ENCODE measurements around the gene ARHGEF16. TPM values are rescaled to one million over a fixed set of nuclear protein-coding genes. Genes with fewer than 3 reads are reported as not detected.
A peak's percentile ranks its signal among the peaks of the same experiment; 100 is the strongest.

Gene ARHGEF16
- total RNA-seq, 2 donors from 2014 or later: 47.7 to 64.7 TPM

- H3K4me3 Mint-ChIP-seq: no peak overlapping the region
Measured at GRCh38 chr1:3457910-3458883, 3.7 kb downstream of the ARHGEF16 start.

GRCh38 chr1:3459051-3459908, 4.8 kb downstream of the ARHGEF16 start:
- Histone ChIP-seq H3K27ac (ENCODE audit: low read depth, low read length) (no peak overlapping the region), H3K36me3 (ENCODE audit: control insufficient read depth, insufficient read depth, low read length) (peaks cover 32% of the 10 kb centered on the region), H3K9ac (ENCODE audit: extremely low read depth, low read length, poor library complexity, severe bottlenecking) (no peak overlapping the region), H3K27me3 (ENCODE audit: control insufficient read depth, insufficient read depth, low read length, poor library complexity, severe bottlenecking) (no peaks in the 10 kb centered on the region), H3K9me3 (ENCODE audit: control insufficient read depth, low read length) (no peaks in the 10 kb centered on the region), H3K4me1 (ENCODE audit: control insufficient read depth, insufficient read depth, low read length) (peaks cover 9% of the 10 kb centered on the region), H3K4me3 (ENCODE audit: low read length) (no peak overlapping the region)
- Mint-ChIP-seq H3K4me3 (no peak overlapping the region), H3K4me1 (peaks cover 10% of the 10 kb centered on the region), H3K9me3 (no peaks in the 10 kb centered on the region), H3K36me3 (ENCODE audit: low read depth) (peaks cover 36% of the 10 kb centered on the region), H3K27ac (no peak overlapping the region), H3K27me3 (ENCODE audit: insufficient read depth) (peaks cover 1% of the 10 kb centered on the region)
- no peak for DNase-seq
- 94 to 95% methylated on average over 23 to 24 of the region's 24 CpGs for WGBS, 2 experiments (ENCODE audit: insufficient coverage in 1 of 2, insufficient read length in 1 of 2)
- no peak for TF ChIP-seq CTCF (conservative IDR thresholded peaks at IDR 0.05)

More at GRCh38 chr1:3457910-3458883, 3.7 kb downstream of the ARHGEF16 start:
- peaks cover 22% of the 10 kb centered on the region for H3K36me3 ChIP-seq (ENCODE audit: control insufficient read depth, insufficient read depth, low read length)
- H3K9ac ChIP-seq (ENCODE audit: extremely low read depth, low read length, poor library complexity, severe bottlenecking): no peak overlapping the region
- Mint-ChIP-seq H3K27ac (peak overlapping the region; percentile 47), H3K4me1 (peaks cover 11% of the 10 kb centered on the region), H3K36me3 (ENCODE audit: low read depth) (peaks cover 36% of the 10 kb centered on the region), H3K27me3 (ENCODE audit: insufficient read depth) (peaks cover 1% of the 10 kb centered on the region), H3K9me3 (no peaks in the 10 kb centered on the region)
- TF ChIP-seq CTCF (conservative IDR thresholded peaks at IDR 0.05): no peak
- no peak overlapping the region for H3K4me3 ChIP-seq (ENCODE audit: low read length)
- H3K4me1 ChIP-seq (ENCODE audit: control insufficient read depth, insufficient read depth, low read length): peaks cover 13% of the 10 kb centered on the region
- 90 to 91% methylated on average over 12 to 17 of the region's 18 CpGs for WGBS, 2 experiments (ENCODE audit: insufficient coverage in 1 of 2, insufficient read length in 1 of 2)
- H3K27ac ChIP-seq (ENCODE audit: low read depth, low read length): no peak overlapping the region
- H3K9me3 ChIP-seq (ENCODE audit: control insufficient read depth, low read length): no peaks in the 10 kb centered on the region
- no peaks in the 10 kb centered on the region for H3K27me3 ChIP-seq (ENCODE audit: control insufficient read depth, insufficient read depth, low read length, poor library complexity, severe bottlenecking)
- DNase-seq: no peak

GRCh38 chr1:3459940-3460671, 5.6 kb downstream of the ARHGEF16 start:
- Histone ChIP-seq H3K9ac (ENCODE audit: extremely low read depth, low read length, poor library complexity, severe bottlenecking) (no peak overlapping the region), H3K9me3 (ENCODE audit: control insufficient read depth, low read length) (no peaks in the 10 kb centered on the region), H3K4me1 (ENCODE audit: control insufficient read depth, insufficient read depth, low read length) (peaks cover 9% of the 10 kb centered on the region), H3K27ac (ENCODE audit: low read depth, low read length) (no peak overlapping the region), H3K27me3 (ENCODE audit: control insufficient read depth, insufficient read depth, low read length, poor library complexity, severe bottlenecking) (no peaks in the 10 kb centered on the region), H3K4me3 (ENCODE audit: low read length) (no peak overlapping the region), H3K36me3 (ENCODE audit: control insufficient read depth, insufficient read depth, low read length) (peaks cover 32% of the 10 kb centered on the region)
- no peaks in the 10 kb centered on the region for H3K9me3 Mint-ChIP-seq
- 93 to 94% methylated on average over 21 to 23 of the region's 23 CpGs for WGBS, 2 experiments (ENCODE audit: insufficient coverage in 1 of 2, insufficient read length in 1 of 2)
- H3K27ac Mint-ChIP-seq: peak overlapping the region; percentile 84
- no peak overlapping the region for H3K4me3 Mint-ChIP-seq
- no peak for TF ChIP-seq CTCF (conservative IDR thresholded peaks at IDR 0.05)
- peaks cover 1% of the 10 kb centered on the region for H3K27me3 Mint-ChIP-seq (ENCODE audit: insufficient read depth)
- peaks cover 36% of the 10 kb centered on the region for H3K36me3 Mint-ChIP-seq (ENCODE audit: low read depth)
- H3K4me1 Mint-ChIP-seq: peaks cover 10% of the 10 kb centered on the region
- DNase-seq: no peak

Data from endodermal cell (in vitro differentiated cells).